IMR-90 (cell line): ENCODE results near the gene TBXAS1. TPM values are rescaled to one million over a fixed set of nuclear protein-coding genes. Genes with fewer than 3 reads are reported as not detected.

ENCODE experiments used
- ATAC-seq: fragments of 200-7000 bp; cut with Tn5 transposase; 2 replicates; pipeline ENCODE4 v1.9.1; 2020; ENCODE audit warnings: low read depth, mild to moderate bottlenecking, moderate library complexity
- BruUV-seq: library from RNA; stranded (reverse); fragments of 400-500 nt; replicated peaks from 2 replicates; lab custom pipeline; 2021; lab: Mats Ljungman, UMichigan
- CTCF ChIA-PET: fragments of 300-600 bp; formaldehyde crosslinking; extraction: SDS; loops from one replicate; lab custom pipeline; 2021; ENCODE audit warnings: antibody characterized with exemption; lab: Yijun Ruan, JAX
- POLR2A ChIA-PET: fragments of 300-600 bp; sonication (Branson Sonifier 250); formaldehyde crosslinking; loops from one replicate; lab custom pipeline; 2022; ENCODE audit warnings: antibody characterized with exemption; ENCODE audit not compliant: unreplicated experiment; lab: Charles Lee
- DNase-seq: peaks from one replicate; pipeline ENCODE4 v3.0.0; 2013
- H2AFZ ChIP-seq: replicated peaks from 2 replicates; pipeline ENCODE3; 2013; ENCODE audit warnings: low read length, mild to moderate bottlenecking; ENCODE audit not compliant: poor library complexity
- H2AK5ac ChIP-seq: 2 replicates; pipeline ENCODE4 v1.6.1; 2013; ENCODE audit warnings: low read depth, low read length, inconsistent platforms
- H2AK9ac ChIP-seq: replicated peaks from 2 replicates; pipeline ENCODE3; 2013; ENCODE audit warnings: mild to moderate bottlenecking, low read depth, low read length, moderate library complexity; ENCODE audit not compliant: poor library complexity
- H2BK120ac ChIP-seq: 2 replicates; pipeline ENCODE4 v1.6.1; 2013; ENCODE audit warnings: low read depth, low read length, inconsistent platforms
- H2BK15ac ChIP-seq: 3 replicates; pipeline ENCODE4 v1.6.1; 2013; ENCODE audit warnings: low read depth, low read length, inconsistent platforms
- H2BK20ac ChIP-seq: 2 replicates; pipeline ENCODE4 v1.6.1; 2013; ENCODE audit warnings: low read depth, mild to moderate bottlenecking, inconsistent platforms, low read length, moderate library complexity
- H2BK5ac ChIP-seq: 2 replicates; pipeline ENCODE4 v1.6.1; 2013; ENCODE audit warnings: mild to moderate bottlenecking, low read depth, low read length, inconsistent platforms; ENCODE audit not compliant: poor library complexity, severe bottlenecking
- H3K14ac ChIP-seq: replicated peaks from 2 replicates; pipeline ENCODE4 v1.6.1; 2013; ENCODE audit warnings: low read depth, low read length, inconsistent platforms
- H3K18ac ChIP-seq: 2 replicates; pipeline ENCODE4 v1.6.1; 2013; ENCODE audit warnings: low read depth, low read length, control low read depth
- H3K23ac ChIP-seq: 2 replicates; pipeline ENCODE4 v1.6.1; 2013; ENCODE audit warnings: low read depth, low read length, inconsistent platforms
- H3K27ac ChIP-seq: 2 replicates; pipeline ENCODE4 v1.5.1; 2013; ENCODE audit warnings: mild to moderate bottlenecking, control low read depth, low read length; ENCODE audit not compliant: insufficient read depth
- H3K27me3 ChIP-seq: 2 replicates; pipeline ENCODE4 v1.6.1; 2013; ENCODE audit warnings: low read length; ENCODE audit not compliant: control insufficient read depth, insufficient read depth
- H3K36me3 ChIP-seq: 2 replicates; pipeline ENCODE4 v1.6.1; 2013; ENCODE audit warnings: low read length, mixed read lengths; ENCODE audit not compliant: control insufficient read depth, insufficient read depth
- H3K4ac ChIP-seq: 2 replicates; pipeline ENCODE4 v1.6.1; 2013; ENCODE audit warnings: low read depth, low read length, inconsistent platforms
- H3K4me1 ChIP-seq: 2 replicates; pipeline ENCODE4 v1.6.1; 2013; ENCODE audit warnings: low read length, mixed read lengths; ENCODE audit not compliant: control insufficient read depth, insufficient read depth
- H3K4me2 ChIP-seq: 2 replicates; pipeline ENCODE4 v1.6.1; 2013; ENCODE audit warnings: low read depth, mild to moderate bottlenecking, control low read depth, low read length, moderate library complexity
- H3K4me3 ChIP-seq: 2 replicates; pipeline ENCODE4 v1.5.1; 2013; ENCODE audit warnings: low read depth, mild to moderate bottlenecking, control low read depth, low read length, moderate library complexity; ENCODE audit not compliant: insufficient read depth
- H3K56ac ChIP-seq: 2 replicates; pipeline ENCODE4 v1.6.1; 2013; ENCODE audit warnings: low read length, inconsistent platforms; ENCODE audit not compliant: insufficient read depth; ENCODE audit errors: extremely low read depth
- H3K79me1 ChIP-seq, 2 experiments: 2 replicates each; pipeline ENCODE4 v1.6.1; 2013; ENCODE audit warnings: low read length in 2 of 2, inconsistent platforms in 1 of 2, low read depth in 1 of 2
- H3K9ac ChIP-seq: 2 replicates; pipeline ENCODE4 v1.6.1; 2013; ENCODE audit warnings: low read depth, low read length, control low read depth
- H3K9me1 ChIP-seq: 2 replicates; pipeline ENCODE4 v1.6.1; 2013; ENCODE audit warnings: low read length, inconsistent platforms; ENCODE audit not compliant: insufficient read depth
- H3K9me3 ChIP-seq: 2 replicates; pipeline ENCODE4 v1.6.1; 2013; ENCODE audit warnings: low read length; ENCODE audit not compliant: control insufficient read depth, insufficient read depth
- H4K20me1 ChIP-seq: 2 replicates; pipeline ENCODE4 v1.6.1; 2013; ENCODE audit warnings: low read length, inconsistent platforms; ENCODE audit not compliant: insufficient read depth
- H4K5ac ChIP-seq: 2 replicates; pipeline ENCODE4 v1.6.1; 2013; ENCODE audit warnings: mild to moderate bottlenecking, low read depth, low read length, control low read depth
- H4K8ac ChIP-seq, 2 experiments: 2 replicates each; pipeline ENCODE4 v1.6.1; 2013; ENCODE audit warnings: low read depth in 2 of 2, low read length in 2 of 2, control low read depth in 1 of 2, inconsistent platforms in 1 of 2
- H4K91ac ChIP-seq: 2 replicates; pipeline ENCODE4 v1.6.1; 2013; ENCODE audit warnings: low read depth, low read length, inconsistent platforms; ENCODE audit not compliant: insufficient read depth
- BHLHE40 ChIP-seq: fragments of 150-350 bp; IDR thresholded peaks from 2 replicates; pipeline ENCODE4 v1.6.1; 2016; ENCODE audit warnings: mild to moderate bottlenecking, low read depth, low read length
- CEBPB ChIP-seq: IDR thresholded peaks from 2 replicates; pipeline ENCODE4 v1.6.1; 2012; ENCODE audit warnings: low read depth, low read length, improper control_type of control experiment
- CHD1 ChIP-seq: IDR thresholded peaks from 2 replicates; pipeline ENCODE4 v1.6.1; 2012; ENCODE audit warnings: low read depth, low read length, improper control_type of control experiment
- ELK1 ChIP-seq: fragments of 150-350 bp; IDR thresholded peaks from 2 replicates; pipeline ENCODE4 v1.6.1; 2016; ENCODE audit warnings: low read depth, mild to moderate bottlenecking, low read length, moderate library complexity, borderline replicate concordance
- FOS ChIP-seq: fragments of 150-350 bp; IDR thresholded peaks from 2 replicates; pipeline ENCODE4 v1.6.1; 2016; ENCODE audit warnings: low read depth, low read length
- MAFK ChIP-seq: IDR thresholded peaks from 2 replicates; pipeline ENCODE4 v1.6.1; 2012; ENCODE audit warnings: low read depth, low read length, improper control_type of control experiment
- MAZ ChIP-seq: IDR thresholded peaks from 2 replicates; pipeline ENCODE4 v1.6.1; 2012; ENCODE audit warnings: low read depth, mild to moderate bottlenecking, low read length, improper control_type of control experiment, moderate library complexity, borderline replicate concordance
- MXI1 ChIP-seq: IDR thresholded peaks from 2 replicates; pipeline ENCODE4 v1.6.1; 2012; ENCODE audit warnings: low read depth, mild to moderate bottlenecking, low read length, moderate library complexity, borderline replicate concordance
- NFE2L2 ChIP-seq: fragments of 150-350 bp; IDR thresholded peaks from 2 replicates; pipeline ENCODE4 v1.6.1; 2016; ENCODE audit warnings: low read depth, mild to moderate bottlenecking, low read length
- POLR2A ChIP-seq: IDR thresholded peaks from 2 replicates; pipeline ENCODE4 v1.6.1; 2012; ENCODE audit warnings: mild to moderate bottlenecking, low read depth, low read length
- RAD21 ChIP-seq: IDR thresholded peaks from 2 replicates; pipeline ENCODE4 v1.6.1; 2012; ENCODE audit warnings: low read length, improper control_type of control experiment
- RCOR1 ChIP-seq: IDR thresholded peaks from 2 replicates; pipeline ENCODE4 v1.6.1; 2012; ENCODE audit warnings: mild to moderate bottlenecking, low read length, improper control_type of control experiment; ENCODE audit not compliant: insufficient replicate concordance
- RFX5 ChIP-seq: IDR thresholded peaks from 2 replicates; pipeline ENCODE4 v1.8.0; 2012; ENCODE audit warnings: low read depth, mild to moderate bottlenecking, low read length, moderate library complexity
- SMC3 ChIP-seq: fragments of 150-350 bp; IDR thresholded peaks from 2 replicates; pipeline ENCODE4 v1.6.1; 2016; ENCODE audit warnings: low read depth, mild to moderate bottlenecking, antibody characterized with exemption, low read length, moderate library complexity
- WGBS, 2 experiments: methylation state at CpG; one replicate each; pipeline versions ENCODE4 v1.1.5 to v1.1.7; 2013; ENCODE audit warnings: missing lambda C conversion rate in 2 of 2; ENCODE audit not compliant: insufficient read length in 1 of 2; ENCODE audit errors: extremely low coverage in 2 of 2; 5-methylcytosine and 5-hydroxymethylcytosine counted together
- dilution Hi-C: fragments of 300-500 bp; cut with HindIII; formaldehyde crosslinking; loops from one replicate; pipeline ENCODE4 v1.14.3; 2018; ENCODE audit warnings: low sequenced_read_pairs; ENCODE audit not compliant: unreplicated experiment
- in situ Hi-C: fragments of 300-500 bp; cut with MboI; formaldehyde crosslinking; loops from 3 replicates; pipeline ENCODE4 v1.14.3; 2019; ENCODE audit warnings: low sequenced_read_pairs, inconsistent platforms, mixed read lengths
- intact Hi-C: fragments of 100-400 bp; cut with micrococcal nuclease; formaldehyde crosslinking; loops from 2 replicates; pipeline ENCODE4 v1.10.0; 2022
- polyA plus RNA-seq, 3 experiments: library from polyadenylated mRNA; depleted of rRNA; stranded (reverse); fragments of >200 nt; gene quantifications; 2 replicates each; pipeline ENCODE4 v1.2.3, GENCODE V29; 2012; ENCODE audit warnings: low replicate concordance in 1 of 3
- total RNA-seq: library from RNA; depleted of rRNA; stranded (reverse); fragments of >200 nt; gene quantifications from 2 replicates; pipeline ENCODE4 v1.2.3, GENCODE V29; 2012
- TF ChIP-seq, protein P1 (sequence below): conservative IDR thresholded peaks from 2 replicates; pipeline ENCODE4 v1.5.1; 2012; ENCODE audit warnings: mild to moderate bottlenecking, low read depth, low read length, improper control_type of control experiment
- TF ChIP-seq, protein P2 (sequence below): fragments of 150-350 bp; IDR thresholded peaks from 2 replicates; pipeline ENCODE4 v1.6.1; 2017; ENCODE audit warnings: mild to moderate bottlenecking, antibody characterized with exemption, low read length, low read depth

The TBXAS1 gene
- total and polyA plus RNA-seq, 2 of the 4 experiments (the other 2 are of a cell fraction) = 5.9 to 10.8 TPM

- no peak overlapping the region for H2BK15ac ChIP-seq
- in situ Hi-C loops = no loop called here
- no peak overlapping the region for H4K91ac ChIP-seq
- no peak overlapping the region for H2BK120ac ChIP-seq
- no peaks in the 10 kb centered on the region for H4K20me1 ChIP-seq
- no peak overlapping the region for H4K8ac ChIP-seq
- H3K9me1 ChIP-seq = no peaks in the 10 kb centered on the region
- H2BK20ac ChIP-seq = no peak overlapping the region
- H4K5ac ChIP-seq = no peak overlapping the region
- H3K27ac ChIP-seq = no peak overlapping the region
- ChIA-PET POLR2A (no interaction called here), CTCF (no interaction called here)
- H3K4me3 ChIP-seq = no peak overlapping the region
- H3K79me1 ChIP-seq = no peaks in the 10 kb centered on the region
- ATAC-seq (no peak), DNase-seq (no peak)
- H3K56ac ChIP-seq = no peak overlapping the region
- H3K4me1 ChIP-seq = no peaks in the 10 kb centered on the region
- no peak overlapping the region for H2AFZ ChIP-seq
- no peaks in the 10 kb centered on the region for H3K9me3 ChIP-seq
- H2AK5ac ChIP-seq = no peak overlapping the region
- H3K4ac ChIP-seq = no peak overlapping the region
- H2AK9ac ChIP-seq = no peak overlapping the region
- no peak overlapping the region for H2BK5ac ChIP-seq
- no peak overlapping the region for H3K4me2 ChIP-seq
- dilution Hi-C loops = no loop called here
- H3K23ac ChIP-seq = no peak overlapping the region
- TF ChIP-seq, protein P1, sequence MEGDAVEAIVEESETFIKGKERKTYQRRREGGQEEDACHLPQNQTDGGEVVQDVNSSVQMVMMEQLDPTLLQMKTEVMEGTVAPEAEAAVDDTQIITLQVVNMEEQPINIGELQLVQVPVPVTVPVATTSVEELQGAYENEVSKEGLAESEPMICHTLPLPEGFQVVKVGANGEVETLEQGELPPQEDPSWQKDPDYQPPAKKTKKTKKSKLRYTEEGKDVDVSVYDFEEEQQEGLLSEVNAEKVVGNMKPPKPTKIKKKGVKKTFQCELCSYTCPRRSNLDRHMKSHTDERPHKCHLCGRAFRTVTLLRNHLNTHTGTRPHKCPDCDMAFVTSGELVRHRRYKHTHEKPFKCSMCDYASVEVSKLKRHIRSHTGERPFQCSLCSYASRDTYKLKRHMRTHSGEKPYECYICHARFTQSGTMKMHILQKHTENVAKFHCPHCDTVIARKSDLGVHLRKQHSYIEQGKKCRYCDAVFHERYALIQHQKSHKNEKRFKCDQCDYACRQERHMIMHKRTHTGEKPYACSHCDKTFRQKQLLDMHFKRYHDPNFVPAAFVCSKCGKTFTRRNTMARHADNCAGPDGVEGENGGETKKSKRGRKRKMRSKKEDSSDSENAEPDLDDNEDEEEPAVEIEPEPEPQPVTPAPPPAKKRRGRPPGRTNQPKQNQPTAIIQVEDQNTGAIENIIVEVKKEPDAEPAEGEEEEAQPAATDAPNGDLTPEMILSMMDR = no peak
- TF ChIP-seq CEBPB = no peak
- TF ChIP-seq FOS = no peak
- TF ChIP-seq MXI1 = no peak
- no peak for TF ChIP-seq MAFK
- no peak for TF ChIP-seq RFX5
- no peak for TF ChIP-seq BHLHE40
- no peak for TF ChIP-seq NFE2L2
- TF ChIP-seq SMC3 = no peak
- TF ChIP-seq POLR2A = no peak
- TF ChIP-seq MAZ = no peak
- TF ChIP-seq CHD1 = no peak
- no peak for TF ChIP-seq RCOR1
- no peak for TF ChIP-seq RAD21
- TF ChIP-seq ELK1 = no peak
- TF ChIP-seq, protein P2, sequence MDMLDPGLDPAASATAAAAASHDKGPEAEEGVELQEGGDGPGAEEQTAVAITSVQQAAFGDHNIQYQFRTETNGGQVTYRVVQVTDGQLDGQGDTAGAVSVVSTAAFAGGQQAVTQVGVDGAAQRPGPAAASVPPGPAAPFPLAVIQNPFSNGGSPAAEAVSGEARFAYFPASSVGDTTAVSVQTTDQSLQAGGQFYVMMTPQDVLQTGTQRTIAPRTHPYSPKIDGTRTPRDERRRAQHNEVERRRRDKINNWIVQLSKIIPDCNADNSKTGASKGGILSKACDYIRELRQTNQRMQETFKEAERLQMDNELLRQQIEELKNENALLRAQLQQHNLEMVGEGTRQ = no peak
- 100% methylated on average over 4 of the region's 9 CpGs; no CpG with 5 or more reads in 1 of the 2 experiments for WGBS, 2 experiments
- H3K27me3 ChIP-seq = peaks cover 13% of the 10 kb centered on the region
- no peak overlapping the region for H3K9ac ChIP-seq
- H3K18ac ChIP-seq = no peak overlapping the region
- H3K36me3 ChIP-seq = no peaks in the 10 kb centered on the region
- intact Hi-C loops = no loop called here
- no TSS peak for BruUV-seq
- no peak overlapping the region for H3K14ac ChIP-seq
Measured at GRCh38 chr7:140016540-140016939, 187.5 kb downstream of the TBXAS1 start.
